ENCODE measurements around the gene MASP1.

DNA sequence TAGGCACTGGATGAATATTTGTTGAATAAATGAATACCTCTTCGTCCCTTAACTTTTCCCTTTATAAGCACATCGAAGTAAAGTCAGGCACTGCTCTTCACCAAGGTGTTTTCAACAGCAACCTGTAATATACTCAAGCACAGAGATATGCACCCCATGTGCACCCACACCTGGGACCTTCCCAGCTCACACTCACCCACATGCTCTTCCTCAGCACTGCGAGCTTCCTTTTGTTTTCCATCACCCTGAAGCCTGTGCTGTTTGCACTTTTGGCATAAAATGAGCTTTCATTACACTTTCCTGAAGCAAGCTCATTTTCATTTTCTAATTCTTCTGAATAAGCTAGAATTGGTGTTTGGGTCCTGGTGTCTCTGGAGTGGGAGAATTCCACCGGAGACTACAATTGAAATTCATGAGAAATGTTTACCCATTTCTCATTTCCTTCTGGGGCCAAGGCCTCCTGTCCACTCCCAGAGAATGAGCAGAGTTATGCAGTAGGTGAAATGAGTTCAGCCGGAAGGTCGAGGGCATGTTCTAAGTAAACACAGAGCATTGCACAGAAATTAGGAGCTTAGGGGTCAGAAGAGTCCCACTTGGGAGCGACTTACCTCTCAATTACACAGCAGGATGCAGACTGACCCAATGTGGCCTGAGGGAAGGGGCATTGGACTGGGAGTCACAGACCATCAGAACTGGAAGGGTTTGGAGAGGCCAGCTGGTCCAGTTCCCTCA is 15.0 kb downstream of the MASP1 start:
- TF ChIP-seq POU2F2 (IDR thresholded peaks at IDR 0.05; ENCODE audit: low read depth, low read length) (no peak), POLR2AphosphoS5 (IDR thresholded peaks at IDR 0.05; ENCODE audit: low read depth, low read length) (no peak), POLR2A (IDR thresholded peaks at IDR 0.05; ENCODE audit: low read depth, low read length) (no peak), TAF1 (IDR thresholded peaks at IDR 0.05; ENCODE audit: low read depth, low read length) (no peak)
